Measurements from ENCODE around the gene OR10AD1. TPM values are rescaled to one million over a fixed set of nuclear protein-coding genes. Genes with fewer than 3 reads are reported as not detected.

The OR10AD1 gene
- total and polyA plus RNA-seq, 10 of the 15 experiments (the other 5 are each of a cell fraction or from before 2014, with no cell fraction given) = 0.04 to 0.12 TPM; not detected in 8

- DNase-seq (ENCODE audit: low read depth, low spot score) = no peak
- no peaks in the 10 kb centered on the region for H4K20me1 ChIP-seq (ENCODE audit: control insufficient read depth, insufficient read depth)
- peaks cover 9 to 12% of the 10 kb centered on the region in 2 experiments for H3K27me3 ChIP-seq (replicated peaks in 1 of 2; ENCODE audit: control insufficient read depth in 2 of 2, insufficient read depth in 2 of 2, low read length in 1 of 2)
- no peaks in the 10 kb centered on the region for H3K79me2 ChIP-seq (ENCODE audit: control insufficient read depth, insufficient read depth, low read length)
- no peak overlapping the region for H3K4me2 ChIP-seq (ENCODE audit: control insufficient read depth, insufficient read depth)
- no peak for FAIRE-seq
- ATAC-seq = no peak
- 42% methylated on average over 20 of the region's 20 CpGs for WGBS (ENCODE audit: insufficient coverage, insufficient replicate concordance, low lambda C conversion rate, missing lambda C conversion rate)
- H3K9me3 ChIP-seq (replicated peaks; ENCODE audit: control insufficient read depth, insufficient read depth, low read length) = no peaks in the 10 kb centered on the region; the same call in 2 of the 3 replicates
- ChIA-PET SMC1A (ENCODE audit: uncharacterized antibody, unreplicated experiment) (interaction anchor here (0.6 kb wide), 1 partner anchor 68 kb away, joined by 3 read pairs; no protein-coding TSS in a partner anchor), RAD21 (ENCODE audit: unreplicated experiment) (no interaction called here), POLR2A (no interaction called here), CTCF (interaction anchor here (1.0 to 1.4 kb wide), 3 partner anchors 13 to 36 kb away, joined by 4 to 8 read pairs (median 4); partner anchors contain the start of gene ASB8)
- H2AFZ ChIP-seq (ENCODE audit: control insufficient read depth, low read depth, low read length) = no peak overlapping the region
- no peak overlapping the region for H3K27ac ChIP-seq (ENCODE audit: control insufficient read depth, insufficient read depth)
- intact Hi-C loops (cut with micrococcal nuclease; ENCODE audit: unreplicated experiment) (no loop called here), in situ Hi-C loops (cut with MboI) (no loop called here)
- TF ChIP-seq RAD51 (IDR thresholded peaks at IDR 0.05) (no peak), HDAC6 (IDR thresholded peaks at IDR 0.05; ENCODE audit: unreplicated experiment) (no peak), NR2F1 (conservative IDR thresholded peaks at IDR 0.05) (no peak), BACH1 (IDR thresholded peaks at IDR 0.05; ENCODE audit: borderline replicate concordance) (no peak), ZNF274 (IDR thresholded peaks at IDR 0.05; ENCODE audit: insufficient read depth, insufficient read length) (no peak), ZBTB4 (CRISPR knock-in tag; IDR thresholded peaks at IDR 0.05) (no peak), RFX5 (IDR thresholded peaks at IDR 0.05; ENCODE audit: low read depth, low read length) (no peak), RUNX3 (IDR thresholded peaks at IDR 0.05; ENCODE audit: low read length) (no peak), BCLAF1 (IDR thresholded peaks at IDR 0.05) (no peak), MAX (IDR thresholded peaks at IDR 0.05; ENCODE audit: low read depth, low read length) (no peak), E2F4 (IDR thresholded peaks at IDR 0.05; ENCODE audit: low read depth, low read length) (no peak), TAF1 (IDR thresholded peaks at IDR 0.05; ENCODE audit: borderline replicate concordance, low read depth, low read length) (no peak), NFIC (IDR thresholded peaks at IDR 0.05; ENCODE audit: low read depth, low read length) (no peak), FOXK2 (IDR thresholded peaks at IDR 0.05) (no peak), LARP7 (IDR thresholded peaks at IDR 0.05) (no peak)
- peaks cover 5% of the 10 kb centered on the region for H3K4me1 ChIP-seq (ENCODE audit: control insufficient read depth, insufficient read depth, low read length)
- H3K4me3 ChIP-seq = no peak overlapping the region
- no TSS peak for BruUV-seq (replicated peaks)
- H3K36me3 ChIP-seq (ENCODE audit: control insufficient read depth in 2 of 2, insufficient read depth in 2 of 2, low read length in 1 of 2) = no peaks in the 10 kb centered on the region
- no peak overlapping the region for H3K9ac ChIP-seq (ENCODE audit: control insufficient read depth, insufficient read depth, low read length)
These were observed 18.6 kb downstream of the OR10AD1 start for GRCh38 chr12:48184549-48184922.
